Measurements from ENCODE around the gene TFR2.

The TFR2 gene

GRCh38 chr7:100602889-100603725, 38.2 kb downstream of the TFR2 start:
- TF ChIP-seq GATA3 (IDR thresholded peaks at IDR 0.05; ENCODE audit: low read depth, low read length) (no peak), GATA2 (IDR thresholded peaks at IDR 0.05; ENCODE audit: low read depth, low read length) (peak; percentile 41; the same call in 1 of the 2 replicates)

- TF ChIP-seq GATA2 (IDR thresholded peaks at IDR 0.05; ENCODE audit: low read depth, low read length), result no peak
- TF ChIP-seq GATA3 (IDR thresholded peaks at IDR 0.05; ENCODE audit: low read depth, low read length), result no peak
Measured at GRCh38 chr7:100600730-100601038, 40.7 kb downstream of the TFR2 start.

- no peak for TF ChIP-seq GATA3 (IDR thresholded peaks at IDR 0.05; ENCODE audit: low read depth, low read length)
- no peak for TF ChIP-seq GATA2 (IDR thresholded peaks at IDR 0.05; ENCODE audit: low read depth, low read length)
Measured at GRCh38 chr7:100599911-100600729, 41.2 kb downstream of the TFR2 start.

GRCh38 chr7:100598425-100598824, 42.9 kb downstream of the TFR2 start:
- TF ChIP-seq GATA2 (IDR thresholded peaks at IDR 0.05; ENCODE audit: low read depth, low read length), result no peak
- no peak for TF ChIP-seq GATA3 (IDR thresholded peaks at IDR 0.05; ENCODE audit: low read depth, low read length)

GRCh38 chr7:100595188-100595587, 46.2 kb downstream of the TFR2 start:
- TF ChIP-seq GATA3 (IDR thresholded peaks at IDR 0.05; ENCODE audit: low read depth, low read length) (no peak), GATA2 (IDR thresholded peaks at IDR 0.05; ENCODE audit: low read depth, low read length) (no peak)

GRCh38 chr7:100591596-100591995, 49.8 kb downstream of the TFR2 start:
- no peak for TF ChIP-seq GATA2 (IDR thresholded peaks at IDR 0.05; ENCODE audit: low read depth, low read length)
- no peak for TF ChIP-seq GATA3 (IDR thresholded peaks at IDR 0.05; ENCODE audit: low read depth, low read length)

GRCh38 chr7:100590077-100590737, 51.1 kb downstream of the TFR2 start:
- TF ChIP-seq GATA2 (IDR thresholded peaks at IDR 0.05; ENCODE audit: low read depth, low read length), result no peak
- no peak for TF ChIP-seq GATA3 (IDR thresholded peaks at IDR 0.05; ENCODE audit: low read depth, low read length)

GRCh38 chr7:100589341-100589947, 51.9 kb downstream of the TFR2 start:
- no peak for TF ChIP-seq GATA2 (IDR thresholded peaks at IDR 0.05; ENCODE audit: low read depth, low read length)
- TF ChIP-seq GATA3 (IDR thresholded peaks at IDR 0.05; ENCODE audit: low read depth, low read length), result no peak

GRCh38 chr7:100588438-100588837, 52.9 kb downstream of the TFR2 start:
- TF ChIP-seq GATA2 (IDR thresholded peaks at IDR 0.05; ENCODE audit: low read depth, low read length) (no peak), GATA3 (IDR thresholded peaks at IDR 0.05; ENCODE audit: low read depth, low read length) (no peak)

- TF ChIP-seq GATA2 (IDR thresholded peaks at IDR 0.05; ENCODE audit: low read depth, low read length) (no peak), GATA3 (IDR thresholded peaks at IDR 0.05; ENCODE audit: low read depth, low read length) (no peak)
Measured at GRCh38 chr7:100586266-100587025, 54.9 kb downstream of the TFR2 start, which contains the start of gene FBXO24. TSS of gene FBXO24 (plus strand) at chr7:100586328. CDS start at chr7:100586626, 298 bp downstream.

GRCh38 chr7:100585511-100586265, 55.7 kb downstream of the TFR2 start, which contains the start of gene LRCH4:
TSS of gene LRCH4 (minus strand) at chr7:100586129. CDS start at chr7:100586100, 29 bp downstream.
- no peak for TF ChIP-seq GATA3 (IDR thresholded peaks at IDR 0.05; ENCODE audit: low read depth, low read length)
- no peak for TF ChIP-seq GATA2 (IDR thresholded peaks at IDR 0.05; ENCODE audit: low read depth, low read length)

GRCh38 chr7:100584683-100585510, 56.5 kb downstream of the TFR2 start:
- TF ChIP-seq GATA3 (IDR thresholded peaks at IDR 0.05; ENCODE audit: low read depth, low read length) (no peak), GATA2 (IDR thresholded peaks at IDR 0.05; ENCODE audit: low read depth, low read length) (no peak)
